Measurements from ENCODE around the gene CUL7.
"Not testable (repeated sequence)": the region's sequence is repeated elsewhere in the genome, so short reads cannot be mapped to it uniquely, and the experiment has no call there.

Gene CUL7

GRCh38 chr6:43043310-43043709 is 10.3 kb downstream of the CUL7 start:
- no peak for DNase-seq

- not testable (repeated sequence) for DNase-seq
Observed at GRCh38 chr6:43041475-43041874, 12.2 kb downstream of the CUL7 start.

GRCh38 chr6:43040542-43041257 is 13.0 kb downstream of the CUL7 start:
- no peak for DNase-seq

GRCh38 chr6:43038727-43039126 is 14.9 kb downstream of the CUL7 start:
- DNase-seq: no peak

GRCh38 chr6:43037706-43038105 is 15.9 kb downstream of the CUL7 start:
- no peak for DNase-seq

GRCh38 chr6:43037197-43037596 is 16.5 kb downstream of the CUL7 start:
- no peak for DNase-seq

GRCh38 chr6:43036712-43037111 is 16.9 kb downstream of the CUL7 start:
- no peak for DNase-seq

- DNase-seq: no peak
Observed at GRCh38 chr6:43035495-43036194, 18.0 kb downstream of the CUL7 start.

- DNase-seq: no peak
Observed at GRCh38 chr6:43034190-43034525, 19.5 kb downstream of the CUL7 start.

GRCh38 chr6:43033496-43034189 is 20.0 kb downstream of the CUL7 start:
- no peak for DNase-seq

- DNase-seq: no peak
Observed at GRCh38 chr6:43032326-43032725, 21.3 kb downstream of the CUL7 start.

- DNase-seq: no peak
Observed at GRCh38 chr6:43029120-43029519, 24.5 kb downstream of the CUL7 start.

- no peak for DNase-seq
Observed at GRCh38 chr6:43026365-43026764, 27.3 kb downstream of the CUL7 start.

- DNase-seq: no peak
Observed at GRCh38 chr6:43024436-43024835, 29.2 kb downstream of the CUL7 start.

GRCh38 chr6:43021270-43022047 is 32.2 kb downstream of the CUL7 start, which contains the start of gene RRP36:
TSS of gene RRP36 (plus strand) at chr6:43021623. CDS start at chr6:43021655, 32 bp downstream.
- DNase-seq: peak; percentile 48

- no peak for DNase-seq
Observed at GRCh38 chr6:43020847-43021246, 32.8 kb downstream of the CUL7 start.

GRCh38 chr6:43020052-43020705 is 33.5 kb downstream of the CUL7 start:
- DNase-seq: no peak

GRCh38 chr6:43019152-43019551 is 34.5 kb downstream of the CUL7 start:
- DNase-seq: no peak

GRCh38 chr6:43016943-43017334 is 36.7 kb downstream of the CUL7 start:
- no peak for DNase-seq

GRCh38 chr6:43016176-43016942 is 37.3 kb downstream of the CUL7 start:
- DNase-seq: no peak

- DNase-seq: peak; percentile 2
Observed at GRCh38 chr6:43014434-43014909, 39.2 kb downstream of the CUL7 start.
